HG02571 (cell line): ENCODE results near the gene SPAG8.

ENCODE experiments used
- ATAC-seq: cut with Tn5 transposase; IDR thresholded peaks from one replicate; pipeline ENCODE4 v1.9.1; 2021; ENCODE audit warnings: mild to moderate bottlenecking, moderate library complexity; ENCODE audit not compliant: unreplicated experiment

The SPAG8 gene

DNA sequence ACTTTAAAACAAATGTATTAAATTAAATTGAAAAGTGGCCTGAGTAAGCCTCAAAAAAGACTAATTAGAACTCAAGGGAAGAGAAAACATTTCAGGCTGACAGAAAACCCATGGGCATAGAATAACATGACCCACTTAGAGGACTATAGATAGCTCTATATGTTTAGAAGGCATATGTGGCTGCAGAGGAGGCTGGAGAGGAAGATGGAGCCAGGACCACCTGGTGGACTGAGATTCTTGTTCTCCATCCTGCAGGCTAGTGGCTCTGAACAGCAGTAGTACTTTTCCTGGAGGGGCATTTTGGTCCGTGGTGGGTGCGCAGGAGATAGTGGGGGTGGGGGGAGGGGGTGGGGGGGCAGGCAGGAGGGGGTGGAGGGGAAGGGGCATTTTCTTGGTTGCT lies 31.0 kb downstream of the SPAG8 start:
- no peak for ATAC-seq

DNA sequence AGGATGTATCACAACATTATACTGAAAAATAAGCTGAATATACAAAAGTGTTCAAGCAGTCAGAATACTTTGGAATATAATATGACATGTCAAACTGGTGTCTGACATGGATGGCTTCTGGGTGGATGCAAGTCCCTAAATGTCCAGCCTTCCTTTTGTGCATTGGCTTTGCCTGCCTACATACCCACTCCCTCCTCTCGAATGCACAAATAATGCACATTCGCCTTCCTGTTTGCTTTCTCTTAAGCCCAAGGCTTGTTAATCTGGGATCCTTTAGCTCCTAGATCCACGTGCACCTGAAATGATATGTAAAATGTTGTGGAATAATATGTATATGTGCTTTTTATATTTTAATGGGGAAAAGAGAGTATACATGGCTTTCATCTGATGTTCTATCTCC lies 33.6 kb downstream of the SPAG8 start:
- no peak for ATAC-seq

DNA sequence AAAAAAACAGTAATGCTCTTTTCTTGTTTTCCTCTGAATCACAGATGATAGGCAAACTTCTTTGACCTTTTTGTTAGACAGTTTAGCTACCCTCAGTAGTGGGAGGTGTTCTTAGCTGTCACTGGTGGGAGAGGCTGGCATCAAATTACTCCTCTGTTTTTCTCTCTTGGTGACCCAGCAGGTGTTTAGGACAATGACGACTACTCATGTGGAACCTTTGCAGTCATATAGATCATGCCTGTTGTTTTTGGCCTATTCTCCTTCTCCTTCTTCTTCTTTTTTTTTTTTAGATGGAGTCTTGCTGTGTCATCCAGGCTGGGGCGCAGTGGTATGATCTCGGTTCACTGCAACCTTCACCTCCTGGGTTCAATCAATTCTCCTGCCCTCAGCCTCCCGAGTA lies 36.0 kb downstream of the SPAG8 start:
- ATAC-seq = no peak

DNA sequence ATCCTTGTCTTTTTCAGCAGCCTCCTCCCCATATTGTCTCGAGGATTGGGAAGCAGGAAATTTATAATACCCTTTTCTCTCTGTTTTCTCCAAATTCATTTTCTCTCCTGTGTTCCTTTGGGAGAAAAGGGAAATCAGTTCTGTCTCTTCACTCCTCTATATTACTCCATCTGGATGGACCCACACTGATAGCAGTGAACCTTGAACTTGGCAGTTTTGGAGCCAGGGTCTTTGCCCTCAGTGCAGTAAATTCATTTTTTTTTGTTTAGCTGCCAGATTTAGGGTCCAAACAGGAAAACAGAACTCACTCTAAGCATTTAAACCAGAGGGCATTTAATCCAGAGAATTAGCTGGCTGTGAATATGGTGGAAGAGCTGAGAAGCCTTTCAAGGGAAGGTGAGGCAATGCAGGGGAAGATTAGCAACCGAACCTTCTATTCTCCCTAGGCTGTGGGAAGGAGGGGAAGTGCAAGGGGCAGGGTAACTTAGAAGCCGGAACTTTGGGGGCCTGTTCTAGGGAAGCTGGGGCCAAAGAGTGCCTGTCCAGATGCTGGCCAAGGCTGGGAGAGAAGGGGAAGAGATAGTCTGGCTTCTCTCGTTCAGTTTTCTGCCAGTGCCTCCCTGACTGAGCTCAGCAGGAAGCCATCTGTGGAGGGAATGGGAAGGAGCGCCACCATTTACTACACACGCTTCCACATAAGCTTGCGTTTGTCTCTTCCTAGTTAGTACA lies 37.0 kb downstream of the SPAG8 start:
- ATAC-seq = no peak

DNA sequence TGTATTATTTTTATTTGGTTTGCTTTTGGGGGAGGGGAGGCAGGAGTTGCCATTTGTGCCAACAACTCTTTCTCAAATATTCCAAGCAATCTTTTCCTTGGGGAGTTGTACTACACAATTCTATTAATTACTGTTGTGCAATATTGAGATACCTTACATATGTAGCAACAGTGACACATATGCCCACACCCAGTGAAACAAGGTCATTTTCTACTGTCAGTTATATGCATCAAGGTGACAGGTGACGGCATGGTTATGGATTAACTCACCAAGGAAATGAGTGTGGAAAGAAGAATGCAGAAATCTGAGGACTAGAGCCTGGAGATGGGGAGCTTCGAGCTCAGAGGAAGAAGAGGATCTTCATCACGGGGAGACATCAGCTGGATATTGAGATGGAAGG lies 40.1 kb downstream of the SPAG8 start:
- no peak for ATAC-seq

DNA sequence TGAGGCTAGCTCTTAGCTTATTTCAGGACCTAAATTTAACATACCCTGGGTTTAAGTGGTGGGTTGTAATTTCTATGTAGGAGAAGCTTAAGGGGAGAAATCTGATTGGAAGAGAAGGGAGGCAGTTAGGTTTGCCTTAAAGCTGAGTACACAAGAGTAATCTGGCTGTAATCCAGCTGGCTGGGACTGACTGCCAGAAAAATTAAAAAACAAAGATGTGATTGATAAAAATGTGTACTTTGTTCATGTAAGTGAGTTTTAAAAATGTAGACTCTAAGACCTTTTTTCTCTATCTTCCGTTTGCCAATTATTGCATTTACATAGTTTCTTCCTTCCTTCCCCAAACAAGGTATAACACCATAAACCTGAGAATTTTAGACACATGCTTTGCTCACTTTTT lies 40.5 kb downstream of the SPAG8 start:
- no peak for ATAC-seq

DNA sequence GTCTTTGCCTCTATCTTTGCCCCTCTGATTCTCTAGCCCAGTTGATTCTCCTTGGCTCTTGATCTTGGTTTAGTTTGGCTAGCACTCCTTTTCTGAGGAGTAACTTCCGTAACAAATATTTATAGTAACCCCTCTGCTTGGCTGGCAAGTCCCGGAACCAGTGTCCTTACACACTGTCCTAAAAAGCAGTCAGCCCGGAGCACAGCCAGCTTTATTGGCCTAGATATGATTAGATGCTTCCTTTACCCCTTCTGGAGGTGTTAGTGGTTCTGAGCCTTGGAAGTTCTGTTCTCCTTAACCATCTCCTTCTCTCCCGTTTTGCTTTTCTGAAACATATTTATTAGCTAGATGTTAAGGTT lies 41.0 kb downstream of the SPAG8 start:
- no peak for ATAC-seq

DNA sequence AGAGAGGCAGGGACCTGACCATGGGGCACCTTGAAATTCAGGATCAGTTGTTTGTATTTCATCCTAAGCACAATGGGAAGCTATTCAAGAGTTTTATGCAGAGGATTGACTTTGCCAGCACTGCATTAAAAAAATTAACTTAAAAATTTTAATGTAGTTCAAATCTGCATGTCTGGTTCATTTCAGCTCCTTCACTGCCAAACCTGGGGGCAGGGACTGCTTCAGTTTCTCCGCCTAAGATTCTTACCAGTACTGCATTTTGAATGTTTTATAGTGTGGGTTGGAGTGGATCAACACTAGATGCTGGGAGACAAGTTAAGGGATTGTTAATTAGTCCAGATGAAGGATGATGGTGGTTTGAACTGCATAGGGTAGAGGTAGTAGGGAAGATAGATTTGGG lies 42.3 kb downstream of the SPAG8 start:
- ATAC-seq = no peak

DNA sequence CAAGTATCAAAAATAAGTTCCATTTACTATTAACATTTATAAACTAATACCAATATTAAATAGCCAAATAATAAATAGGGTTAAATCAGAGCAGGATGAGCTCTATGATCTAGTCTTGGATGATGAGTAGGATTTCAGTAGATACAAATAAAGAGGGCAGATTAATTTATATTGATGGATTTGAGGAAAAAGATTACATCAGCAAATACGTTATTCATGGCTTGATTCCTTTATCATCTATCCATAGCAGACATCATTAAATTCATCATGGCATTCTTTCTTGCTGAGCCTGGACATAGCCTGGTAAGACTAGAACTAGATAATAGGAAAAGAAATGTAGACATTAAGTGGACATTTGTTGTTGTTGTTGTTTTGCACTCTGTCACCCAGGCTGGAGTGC lies 44.6 kb downstream of the SPAG8 start:
- no peak for ATAC-seq

DNA sequence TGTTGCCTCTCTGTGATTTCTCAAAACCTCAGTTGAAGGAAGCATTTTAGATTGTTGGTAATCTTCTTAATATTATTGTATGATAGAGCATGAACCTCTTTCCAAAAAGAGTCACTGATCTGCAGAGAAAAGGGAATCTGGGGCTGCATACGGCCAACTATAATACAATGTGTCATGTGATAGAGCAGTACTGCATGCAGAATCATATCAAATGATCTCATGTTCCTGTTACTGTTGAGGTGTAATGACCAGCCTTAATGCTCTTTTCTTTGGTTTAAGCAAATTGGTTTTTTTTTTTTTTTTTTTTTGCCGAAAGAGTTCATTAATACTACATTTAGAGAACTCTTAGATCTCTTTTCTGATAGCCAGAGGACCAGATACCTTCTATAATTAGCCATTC lies 45.1 kb downstream of the SPAG8 start:
- ATAC-seq = no peak

DNA sequence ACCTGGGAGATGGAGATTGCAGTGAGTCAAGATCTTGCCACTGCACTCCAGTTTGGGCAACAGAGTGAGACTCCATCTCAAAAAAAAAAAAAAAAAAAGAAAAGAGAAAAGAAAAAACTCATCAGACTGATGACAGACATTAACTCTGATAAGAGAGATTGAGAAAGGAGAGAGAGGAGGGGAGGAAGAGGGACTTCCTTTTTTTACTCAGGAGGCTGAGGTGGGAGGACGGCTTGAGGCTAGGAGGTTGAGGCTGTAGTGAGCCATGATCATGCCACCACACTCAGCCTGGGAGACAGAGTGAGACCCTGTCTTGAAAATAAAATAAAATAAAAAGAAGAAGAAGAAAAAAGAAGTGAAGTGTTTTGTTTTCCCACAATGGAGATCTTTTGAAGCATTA lies 48.3 kb downstream of the SPAG8 start:
- no peak for ATAC-seq

DNA sequence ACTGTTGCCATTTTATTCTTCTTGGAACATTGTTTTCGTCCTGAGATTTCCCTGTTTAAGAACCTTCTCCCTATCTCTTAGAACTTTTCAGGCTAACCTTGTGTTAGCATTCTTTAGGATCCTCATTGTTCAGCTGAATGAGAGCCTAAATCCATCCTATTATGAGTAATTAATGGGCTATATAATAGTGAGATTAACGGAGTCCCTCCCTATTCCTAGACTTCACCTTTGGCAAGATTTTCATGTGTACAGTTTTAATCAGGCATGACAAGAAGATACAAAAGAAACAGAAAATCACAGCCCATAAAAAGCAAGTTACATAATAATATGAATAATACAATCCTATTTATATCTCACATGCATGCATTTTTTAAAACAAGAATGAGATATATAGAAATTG lies 48.9 kb downstream of the SPAG8 start:
- no peak for ATAC-seq

DNA sequence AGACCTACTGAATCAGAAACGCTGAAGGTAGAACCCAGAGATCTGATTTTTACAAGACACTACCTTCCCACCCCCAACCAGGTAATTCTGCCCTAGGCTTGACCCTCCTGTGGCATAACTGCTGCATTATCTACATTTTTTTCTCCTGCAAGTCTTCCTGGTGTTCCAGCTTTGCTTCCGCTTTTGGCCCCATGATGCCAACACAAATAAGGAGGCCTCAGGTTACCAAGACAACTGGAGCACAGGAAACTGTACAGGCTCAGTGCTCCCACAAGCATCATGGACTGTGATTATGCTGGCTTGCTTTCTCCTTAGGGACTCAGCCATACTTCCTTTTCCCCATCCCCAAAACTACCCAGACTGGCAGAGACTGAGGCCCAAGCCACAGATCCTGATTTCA lies 51.4 kb downstream of the SPAG8 start:
- ATAC-seq = no peak

DNA sequence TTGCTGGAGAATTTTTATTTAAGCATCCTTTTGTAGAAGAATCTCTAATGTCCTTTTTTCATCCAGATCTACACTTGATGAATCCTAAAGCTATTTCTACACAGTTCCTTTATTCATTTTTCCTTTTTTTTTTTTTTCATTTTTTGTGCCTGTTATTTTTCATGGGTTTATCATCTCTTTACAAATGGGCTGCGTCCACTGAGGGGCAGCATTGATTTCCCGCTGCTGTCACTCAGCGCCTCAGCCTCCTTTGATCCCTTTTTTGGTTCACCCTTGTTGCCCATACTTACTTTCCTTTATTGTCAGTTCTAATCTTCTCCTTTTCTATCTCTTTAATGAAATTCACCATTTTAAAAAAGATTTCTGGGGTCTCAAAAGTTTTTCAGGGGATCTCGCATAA lies 52.3 kb downstream of the SPAG8 start:
- no peak for ATAC-seq
